A549 (cell line): ENCODE results near the gene SAMM50.

Experiments used
- CHD2 ChIP-seq: fragments of 150-350 bp; IDR thresholded peaks from 2 replicates; pipeline ENCODE4 v1.6.1; 2014; ENCODE audit warnings: low read length; ENCODE audit not compliant: partially characterized antibody
- CTCF ChIP-seq: fragments of >200 bp; sonication (Bioruptor Twin); formaldehyde crosslinking; IDR thresholded peaks from 3 replicates; pipeline ENCODE4 v1.5.1; 2016
- FOSL2 ChIP-seq, 2 experiments: fragments of 450-650 bp in 1 of 2; fragments of >200 bp in 1 of 2; sonication (Bioruptor Twin) in 1 of 2; formaldehyde crosslinking; IDR thresholded peaks; 2 replicates each; pipeline versions ENCODE4 v1.5.0 to v1.6.1; 2016 to 2020; ENCODE audit warnings: mild to moderate bottlenecking in 1 of 2, moderate library complexity in 1 of 2
- GATA3 ChIP-seq: IDR thresholded peaks from 2 replicates; pipeline ENCODE4 v1.6.1; 2012; ENCODE audit warnings: borderline replicate concordance
- HOXA7 ChIP-seq: fragments of 250-450 bp; sonication (Bioruptor Pico); IDR thresholded peaks from 2 replicates; pipeline ENCODE4 v1.5.0; 2020; ENCODE audit warnings: mild to moderate bottlenecking, moderate library complexity
- JUNB ChIP-seq: fragments of >200 bp; sonication (Bioruptor Twin); formaldehyde crosslinking; IDR thresholded peaks from 2 replicates; pipeline ENCODE4 v1.6.1; 2016
- KDM5A ChIP-seq: fragments of 200-600 bp; sonication (generic); IDR thresholded peaks from 2 replicates; pipeline ENCODE4 v1.6.1; 2016; ENCODE audit warnings: antibody characterized with exemption, mild to moderate bottlenecking
- MAX ChIP-seq: IDR thresholded peaks from 2 replicates; pipeline ENCODE4 v1.6.1; 2012
- MAZ ChIP-seq: fragments of 150-350 bp; IDR thresholded peaks from 2 replicates; pipeline ENCODE4 v1.6.1; 2014; ENCODE audit warnings: antibody characterized with exemption, low read depth, low read length, borderline replicate concordance
- NR3C1 ChIP-seq: fragments of >200 bp; sonication (Bioruptor Twin); formaldehyde crosslinking; IDR thresholded peaks from 3 replicates; pipeline ENCODE4 v1.6.1; 2017
- POLR2A ChIP-seq: IDR thresholded peaks from 2 replicates; pipeline ENCODE4 v1.6.1; 2012; ENCODE audit warnings: mild to moderate bottlenecking, low read length
- RFX5 ChIP-seq: fragments of 450-650 bp; IDR thresholded peaks from 2 replicates; pipeline ENCODE4 v1.7.1; 2014; ENCODE audit warnings: antibody characterized with exemption, mild to moderate bottlenecking, moderate library complexity
- SMC3 ChIP-seq: fragments of >200 bp; sonication (Bioruptor Twin); formaldehyde crosslinking; IDR thresholded peaks from 3 replicates; pipeline ENCODE4 v1.6.1; 2018; ENCODE audit warnings: inconsistent platforms
- TP53 ChIP-seq: fragments of 250-450 bp; sonication (Bioruptor Pico); IDR thresholded peaks from 2 replicates; pipeline ENCODE4 v1.5.0; 2021; ENCODE audit warnings: mild to moderate bottlenecking, moderate library complexity

- TF ChIP-seq CHD2 (no peak), JUNB (no peak), POLR2A (no peak), CTCF (no peak), SMC3 (no peak), HOXA7 (CRISPR knock-in tag) (no peak), KDM5A (no peak), FOSL2 (IDR thresholded peaks at IDR 0.05) (no peak), FOSL2 (CRISPR knock-in tag; IDR thresholded peaks at IDR 0.05) (no peak), MAZ (no peak), NR3C1 (no peak), TP53 (CRISPR knock-in tag) (no peak), GATA3 (no peak), MAX (no peak), RFX5 (no peak)
Observed at GRCh38 chr22:43969021-43969878, 14.0 kb downstream of the SAMM50 start.
